ENCODE data around the gene HPCAL1. TPM values are rescaled to one million over a fixed set of nuclear protein-coding genes. Genes with fewer than 3 reads are reported as not detected.

The HPCAL1 gene
- total and polyA plus RNA-seq, 4 donors, result 122 to 147 (median 136) TPM

- no peak overlapping the region for H3K4me3 ChIP-seq
- no peak for TF ChIP-seq CTCF (IDR thresholded peaks at IDR 0.05; ENCODE audit: control extremely low read depth, extremely low read depth)
- no peaks in the 10 kb centered on the region for H3K27me3 ChIP-seq (ENCODE audit: control insufficient read depth in 3 of 3, insufficient read depth in 3 of 3, low read length in 2 of 3)
- 89 to 95% methylated on average over 11 of the region's 11 CpGs for WGBS, 2 donors
- H3K9me3 ChIP-seq (ENCODE audit: control insufficient read depth in 4 of 4, insufficient read depth in 3 of 4, low read length in 3 of 4), result no peaks in the 10 kb centered on the region
- DNase-seq, result no peak
- no peak overlapping the region for H3K9ac ChIP-seq (ENCODE audit: insufficient read depth in 1 of 2, low read length in 2 of 2)
- no peak for ATAC-seq (ENCODE audit: insufficient read depth, low FRiP score)
- peaks cover 0 to 7% (median 0%) of the 10 kb centered on the region in 5 donors for H3K4me1 ChIP-seq (ENCODE audit: control insufficient read depth in 5 of 5, insufficient read depth in 5 of 5, low read length in 5 of 5)
- no peak overlapping the region for H3K27ac ChIP-seq (ENCODE audit: low read depth in 1 of 2, low read length in 1 of 2)
- H3K36me3 ChIP-seq (ENCODE audit: control insufficient read depth in 4 of 4, insufficient read depth in 4 of 4, low read length in 4 of 4), result no peaks in the 10 kb centered on the region
Measured at GRCh38 chr2:10279472-10279870, 23.2 kb upstream of the HPCAL1 start.

- Histone ChIP-seq H3K4me3 (no peak overlapping the region), H3K27me3 (ENCODE audit: control insufficient read depth in 3 of 3, insufficient read depth in 3 of 3, low read length in 2 of 3) (no peaks in the 10 kb centered on the region), H3K27ac (ENCODE audit: low read depth in 1 of 2, low read length in 1 of 2) (no peak overlapping the region), H3K4me1 (ENCODE audit: control insufficient read depth in 5 of 5, insufficient read depth in 5 of 5, low read length in 5 of 5) (peaks cover 0 to 7% (median 0%) of the 10 kb centered on the region in 5 donors), H3K9me3 (ENCODE audit: control insufficient read depth in 4 of 4, insufficient read depth in 3 of 4, low read length in 3 of 4) (no peaks in the 10 kb centered on the region), H3K36me3 (ENCODE audit: control insufficient read depth in 4 of 4, insufficient read depth in 4 of 4, low read length in 4 of 4) (no peaks in the 10 kb centered on the region), H3K9ac (ENCODE audit: insufficient read depth in 1 of 2, low read length in 2 of 2) (no peak overlapping the region)
- WGBS, 2 donors, result 91 to 94% methylated on average over 12 of the region's 12 CpGs
- no peak for TF ChIP-seq CTCF (IDR thresholded peaks at IDR 0.05; ENCODE audit: control extremely low read depth, extremely low read depth)
- ATAC-seq (ENCODE audit: insufficient read depth, low FRiP score), result no peak
- DNase-seq, result no peak
Measured at GRCh38 chr2:10279946-10280463, 22.7 kb upstream of the HPCAL1 start.

GRCh38 chr2:10281891-10282290 is 20.8 kb upstream of the HPCAL1 start:
- Histone ChIP-seq H3K4me1 (ENCODE audit: control insufficient read depth in 5 of 5, insufficient read depth in 5 of 5, low read length in 5 of 5) (peaks cover 0 to 21% (median 4%) of the 10 kb centered on the region in 5 donors), H3K27ac (ENCODE audit: low read depth in 1 of 2, low read length in 1 of 2) (no peak overlapping the region), H3K36me3 (ENCODE audit: control insufficient read depth in 4 of 4, insufficient read depth in 4 of 4, low read length in 4 of 4) (no peaks in the 10 kb centered on the region), H3K27me3 (ENCODE audit: control insufficient read depth in 3 of 3, insufficient read depth in 3 of 3, low read length in 2 of 3) (no peaks in the 10 kb centered on the region), H3K9ac (ENCODE audit: insufficient read depth in 1 of 2, low read length in 2 of 2) (no peak overlapping the region), H3K9me3 (ENCODE audit: control insufficient read depth in 4 of 4, insufficient read depth in 3 of 4, low read length in 3 of 4) (no peaks in the 10 kb centered on the region), H3K4me3 (no peak overlapping the region)
- DNase-seq (no peak), ATAC-seq (ENCODE audit: insufficient read depth, low FRiP score) (no peak)
- TF ChIP-seq CTCF (IDR thresholded peaks at IDR 0.05; ENCODE audit: control extremely low read depth, extremely low read depth), result no peak
- 64 to 83% methylated on average over 4 of the region's 4 CpGs for WGBS, 2 donors

GRCh38 chr2:10282611-10283105 is 20.0 kb upstream of the HPCAL1 start:
- WGBS, 2 donors, result 83 to 84% methylated on average over 6 of the region's 6 CpGs
- no peak for ATAC-seq (ENCODE audit: insufficient read depth, low FRiP score)
- Histone ChIP-seq H3K9me3 (ENCODE audit: control insufficient read depth in 4 of 4, insufficient read depth in 3 of 4, low read length in 3 of 4) (no peaks in the 10 kb centered on the region), H3K4me1 (ENCODE audit: control insufficient read depth in 5 of 5, insufficient read depth in 5 of 5, low read length in 5 of 5) (peaks cover 0 to 19% (median 4%) of the 10 kb centered on the region in 5 donors), H3K36me3 (ENCODE audit: control insufficient read depth in 4 of 4, insufficient read depth in 4 of 4, low read length in 4 of 4) (no peaks in the 10 kb centered on the region), H3K27ac (ENCODE audit: low read depth in 1 of 2, low read length in 1 of 2) (peak overlapping the region in 1 of 2 donors; percentile 41), H3K27me3 (ENCODE audit: control insufficient read depth in 3 of 3, insufficient read depth in 3 of 3, low read length in 2 of 3) (no peaks in the 10 kb centered on the region), H3K9ac (ENCODE audit: insufficient read depth in 1 of 2, low read length in 2 of 2) (no peak overlapping the region), H3K4me3 (no peak overlapping the region)
- no peak for TF ChIP-seq CTCF (IDR thresholded peaks at IDR 0.05; ENCODE audit: control extremely low read depth, extremely low read depth)
- DNase-seq, result no peak
